GM12865 (cell line): Measurements from ENCODE around the gene STPG2.

Source experiments
- DNase-seq: peaks from one replicate; pipeline ENCODE4 v3.0.0; 2010; ENCODE audit warnings: low read depth
- H3K4me3 ChIP-seq: 2 replicates; pipeline ENCODE4 v1.5.1; 2011; ENCODE audit warnings: mild to moderate bottlenecking, low read depth, low read length, control low read depth
- TF ChIP-seq, protein P1 (sequence below): IDR thresholded peaks from 2 replicates; pipeline ENCODE4 v1.5.1; 2011; ENCODE audit warnings: low read length, control low read depth, low read depth, inconsistent platforms; ENCODE audit not compliant: insufficient read depth; ENCODE audit errors: missing control alignments

Gene STPG2

DNA sequence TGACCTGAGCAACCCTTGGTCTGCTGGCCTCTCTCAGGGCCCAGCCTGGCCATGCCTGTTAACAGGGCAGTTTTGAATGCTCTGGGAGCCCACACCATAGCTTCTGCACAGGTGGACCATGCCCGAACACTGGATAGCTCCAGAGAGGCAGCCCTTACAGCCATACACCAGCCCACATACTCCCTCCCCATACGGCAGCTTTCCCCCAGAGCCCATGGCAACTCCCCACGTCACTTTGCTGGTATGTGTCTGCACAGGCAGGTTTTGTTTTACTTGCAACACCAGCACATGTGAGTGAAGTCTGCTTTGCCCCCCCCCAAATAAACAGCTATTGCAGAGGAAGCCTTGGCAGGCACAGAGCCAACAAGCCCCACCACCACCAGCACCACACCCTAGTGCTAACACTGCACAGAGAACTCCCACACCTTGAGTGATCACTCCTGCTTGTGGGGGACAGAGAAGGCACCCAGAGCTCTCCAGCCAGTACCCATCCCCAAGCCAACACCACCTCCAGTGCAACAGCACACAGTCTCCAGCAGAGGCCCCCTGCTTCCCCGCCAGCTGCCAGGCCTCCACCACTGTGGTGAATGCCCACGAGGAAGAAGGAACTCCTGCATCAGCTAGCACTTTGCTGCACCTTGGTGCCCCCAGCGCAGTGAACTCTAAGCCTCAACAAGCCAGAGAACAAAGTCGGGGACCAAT is 87.3 kb downstream of the STPG2 start:
- no peak for DNase-seq
- H3K4me3 ChIP-seq, result no peak overlapping the region
- TF ChIP-seq, protein P1, sequence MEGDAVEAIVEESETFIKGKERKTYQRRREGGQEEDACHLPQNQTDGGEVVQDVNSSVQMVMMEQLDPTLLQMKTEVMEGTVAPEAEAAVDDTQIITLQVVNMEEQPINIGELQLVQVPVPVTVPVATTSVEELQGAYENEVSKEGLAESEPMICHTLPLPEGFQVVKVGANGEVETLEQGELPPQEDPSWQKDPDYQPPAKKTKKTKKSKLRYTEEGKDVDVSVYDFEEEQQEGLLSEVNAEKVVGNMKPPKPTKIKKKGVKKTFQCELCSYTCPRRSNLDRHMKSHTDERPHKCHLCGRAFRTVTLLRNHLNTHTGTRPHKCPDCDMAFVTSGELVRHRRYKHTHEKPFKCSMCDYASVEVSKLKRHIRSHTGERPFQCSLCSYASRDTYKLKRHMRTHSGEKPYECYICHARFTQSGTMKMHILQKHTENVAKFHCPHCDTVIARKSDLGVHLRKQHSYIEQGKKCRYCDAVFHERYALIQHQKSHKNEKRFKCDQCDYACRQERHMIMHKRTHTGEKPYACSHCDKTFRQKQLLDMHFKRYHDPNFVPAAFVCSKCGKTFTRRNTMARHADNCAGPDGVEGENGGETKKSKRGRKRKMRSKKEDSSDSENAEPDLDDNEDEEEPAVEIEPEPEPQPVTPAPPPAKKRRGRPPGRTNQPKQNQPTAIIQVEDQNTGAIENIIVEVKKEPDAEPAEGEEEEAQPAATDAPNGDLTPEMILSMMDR, result no peak

DNA sequence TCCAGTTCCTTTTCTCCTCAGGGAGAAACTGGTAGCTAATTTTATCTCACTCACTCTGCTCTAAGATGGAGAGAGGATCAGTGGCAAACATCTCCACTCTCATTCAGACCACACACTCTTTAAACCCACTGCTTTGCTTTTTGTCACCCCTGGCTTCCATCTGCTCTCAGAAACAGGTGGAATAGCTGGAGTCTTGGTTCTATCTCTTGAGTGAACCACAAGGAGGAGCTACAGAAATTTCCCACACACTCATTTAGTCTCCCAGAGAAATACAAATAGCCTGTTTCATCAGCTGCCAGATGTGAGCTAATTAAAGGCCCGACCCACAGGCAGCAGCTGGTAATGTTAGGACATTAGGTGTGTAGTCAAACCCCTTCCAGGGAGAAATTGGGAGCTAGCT is 96.6 kb downstream of the STPG2 start:
- TF ChIP-seq, protein P1, result no peak
- no peak for DNase-seq
- H3K4me3 ChIP-seq, result no peak overlapping the region

DNA sequence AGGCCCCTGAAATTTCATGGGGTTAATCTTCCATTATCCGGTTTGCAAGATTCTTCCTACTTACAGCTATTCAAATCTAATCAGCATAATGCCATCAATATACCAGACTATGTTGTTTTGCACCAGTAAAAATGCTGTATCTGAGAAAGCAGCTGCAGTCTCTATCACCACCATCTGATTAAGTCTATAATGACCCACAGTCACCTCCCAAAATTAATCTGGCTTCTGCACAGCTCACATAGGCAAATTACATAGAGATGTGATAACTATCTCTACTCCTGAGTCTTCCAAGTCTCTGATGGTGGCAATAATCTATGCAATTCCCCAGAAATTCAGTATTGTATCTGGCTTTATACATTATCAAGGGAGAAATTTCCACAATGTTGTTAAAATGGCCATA is 113.2 kb downstream of the STPG2 start:
- TF ChIP-seq, protein P1, result no peak
- no peak overlapping the region for H3K4me3 ChIP-seq
- no peak for DNase-seq

DNA sequence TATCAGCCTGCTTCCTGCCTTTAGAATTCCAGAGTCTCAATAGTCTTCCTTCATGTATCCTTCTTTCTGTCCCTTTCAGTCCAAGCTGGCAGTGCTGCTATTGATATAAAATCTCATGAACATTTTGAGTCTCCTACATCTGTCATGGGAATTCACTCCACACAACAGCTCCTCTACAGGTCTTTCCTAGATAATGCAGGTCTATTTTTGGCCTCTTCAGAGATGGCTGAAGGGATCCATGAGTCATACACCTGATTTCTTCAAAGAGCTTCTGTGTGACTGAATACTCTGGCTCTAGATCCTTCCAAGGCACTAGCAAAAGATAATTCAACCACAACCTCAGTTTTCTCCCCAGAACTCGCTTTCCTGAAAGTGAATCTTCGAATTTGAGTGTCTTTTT is 115.4 kb downstream of the STPG2 start:
- DNase-seq, result no peak
- TF ChIP-seq, protein P1, result no peak
- H3K4me3 ChIP-seq, result no peak overlapping the region

DNA sequence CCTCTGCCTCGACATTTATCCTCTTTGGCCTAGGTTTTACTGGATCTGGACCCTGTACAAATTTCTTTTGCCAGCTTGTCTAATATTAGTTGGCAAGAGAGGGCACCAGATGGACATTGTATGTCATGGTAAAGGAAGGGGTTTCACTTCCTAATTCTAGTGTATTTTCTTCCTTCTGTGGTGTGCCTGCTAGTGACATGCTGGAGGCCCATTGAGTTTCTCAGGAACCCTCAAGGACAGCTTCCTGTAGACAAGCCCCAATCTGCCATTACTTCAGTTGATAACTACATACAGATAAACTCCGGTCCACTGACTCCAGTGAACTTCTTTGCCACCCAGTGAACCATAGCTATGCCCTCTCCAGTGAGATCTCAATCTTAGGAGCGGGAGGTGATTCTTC is 116.9 kb downstream of the STPG2 start:
- DNase-seq, result no peak
- H3K4me3 ChIP-seq, result no peak overlapping the region
- TF ChIP-seq, protein P1, result no peak

DNA sequence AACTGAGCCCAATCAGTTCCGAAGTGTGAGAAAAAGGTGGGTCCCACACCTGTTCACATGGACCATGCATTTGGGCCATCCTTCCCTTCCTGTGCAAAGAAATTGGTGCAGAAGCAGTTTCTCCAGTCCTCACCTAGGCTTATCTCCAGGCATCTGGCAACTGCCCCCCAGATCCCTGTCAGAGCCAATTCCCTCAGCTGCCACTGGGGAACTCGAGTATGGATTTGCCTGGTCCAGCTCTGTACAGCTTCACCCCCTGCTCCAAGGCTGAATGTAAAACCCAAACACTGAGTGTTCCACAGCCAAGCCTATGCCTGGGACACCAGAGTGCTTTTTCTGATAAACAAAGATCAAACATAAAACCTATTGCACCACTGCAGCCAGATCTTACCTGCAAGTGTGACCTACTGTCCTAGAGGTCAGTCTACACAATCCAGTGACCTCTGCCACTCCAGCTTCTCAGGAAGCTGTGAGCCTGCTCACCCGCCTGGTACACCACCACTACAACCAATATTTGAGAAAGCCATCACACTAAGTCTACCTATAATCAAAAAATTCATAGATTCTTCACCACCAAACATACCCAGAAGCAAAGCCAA is 136.4 kb downstream of the STPG2 start:
- TF ChIP-seq, protein P1, result no peak
- no peak overlapping the region for H3K4me3 ChIP-seq
- no peak for DNase-seq

DNA sequence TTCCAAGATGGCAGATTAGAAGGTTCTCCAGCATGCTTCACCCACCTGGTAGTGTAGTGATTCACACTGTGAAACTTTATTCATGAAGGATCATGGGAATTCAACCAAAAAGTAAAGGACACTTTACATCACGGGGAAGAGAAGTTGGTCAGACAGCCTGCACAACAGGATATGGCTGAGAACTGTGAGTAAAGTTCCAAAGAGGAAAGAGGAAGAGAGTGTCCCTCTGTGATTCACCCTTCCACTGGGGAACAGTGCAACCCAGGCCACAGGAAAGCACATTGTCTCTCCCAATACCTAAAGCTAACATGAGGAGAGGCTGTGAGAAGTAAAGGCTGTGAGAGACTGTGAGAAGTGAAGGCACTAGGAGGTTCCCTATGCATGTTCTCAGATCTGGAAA is 137.2 kb downstream of the STPG2 start:
- no peak for DNase-seq
- TF ChIP-seq, protein P1, result no peak
- H3K4me3 ChIP-seq, result no peak overlapping the region
